Measurements from ENCODE around the gene SAPCD2.
A peak's percentile ranks its signal among the peaks of the same experiment; 100 is the strongest.

The SAPCD2 gene

GRCh38 chr9:137055385-137056364 is 14.7 kb downstream of the SAPCD2 start:
- Mint-ChIP-seq H3K4me1 (peaks cover 25% of the 10 kb centered on the region), H3K9me3 (no peaks in the 10 kb centered on the region), H3K27me3 (ENCODE audit: low read depth) (peaks cover 64% of the 10 kb centered on the region), H3K36me3 (ENCODE audit: low read depth) (no peaks in the 10 kb centered on the region), H3K4me3 (peak overlapping the region; percentile 32 to 72 (median 36)), H3K27ac (peak overlapping the region; percentile 87 to 93 (median 87))
- TF ChIP-seq CTCF (IDR thresholded peaks at IDR 0.05; ENCODE audit: unreplicated experiment in 3 of 3), result no peak

- Mint-ChIP-seq H3K9me3 (no peaks in the 10 kb centered on the region), H3K36me3 (ENCODE audit: low read depth) (no peaks in the 10 kb centered on the region), H3K4me1 (peaks cover 25% of the 10 kb centered on the region), H3K4me3 (peak overlapping the region in 1 of 3 experiments; percentile 36), H3K27me3 (ENCODE audit: low read depth) (peaks cover 68% of the 10 kb centered on the region), H3K27ac (peak overlapping the region in 2 of 3 experiments; percentile 87 to 93)
- no peak for TF ChIP-seq CTCF (IDR thresholded peaks at IDR 0.05; ENCODE audit: unreplicated experiment in 3 of 3)
Observed at GRCh38 chr9:137054932-137055384, 15.4 kb downstream of the SAPCD2 start.

- Mint-ChIP-seq H3K27me3 (ENCODE audit: low read depth) (peaks cover 75% of the 10 kb centered on the region), H3K9me3 (no peaks in the 10 kb centered on the region), H3K4me3 (peak within 1 kb of the TSS; percentile 37 to 61 (median 60)), H3K36me3 (ENCODE audit: low read depth) (no peaks in the 10 kb centered on the region), H3K4me1 (peaks cover 25% of the 10 kb centered on the region), H3K27ac (peak within 1 kb of the TSS in 2 of 3 experiments; percentile 55 to 79)
- no peak for TF ChIP-seq CTCF (IDR thresholded peaks at IDR 0.05; ENCODE audit: unreplicated experiment in 3 of 3)
Observed at GRCh38 chr9:137053944-137054931, 16.1 kb downstream of the SAPCD2 start, which contains the start of gene ENTPD2. ENTPD2 (minus strand) TSS chr9:137054061; CDS start chr9:137053997, 64 bp downstream.

- H3K27ac Mint-ChIP-seq, result no peak overlapping the region
- H3K9me3 Mint-ChIP-seq, result no peaks in the 10 kb centered on the region
- H3K4me1 Mint-ChIP-seq, result peaks cover 19% of the 10 kb centered on the region
- TF ChIP-seq CTCF (IDR thresholded peaks at IDR 0.05; ENCODE audit: unreplicated experiment in 3 of 3), result no peak
- H3K27me3 Mint-ChIP-seq (ENCODE audit: low read depth), result peaks cover 73% of the 10 kb centered on the region
- no peaks in the 10 kb centered on the region for H3K36me3 Mint-ChIP-seq (ENCODE audit: low read depth)
- H3K4me3 Mint-ChIP-seq, result peak overlapping the region in 1 of 3 experiments; percentile 44
Observed at GRCh38 chr9:137052998-137053943, 17.1 kb downstream of the SAPCD2 start.

- H3K36me3 Mint-ChIP-seq (ENCODE audit: low read depth), result no peaks in the 10 kb centered on the region
- no peaks in the 10 kb centered on the region for H3K9me3 Mint-ChIP-seq
- TF ChIP-seq CTCF (IDR thresholded peaks at IDR 0.05; ENCODE audit: unreplicated experiment in 3 of 3), result no peak
- H3K27ac Mint-ChIP-seq, result no peak overlapping the region
- peaks cover 74% of the 10 kb centered on the region for H3K27me3 Mint-ChIP-seq (ENCODE audit: low read depth)
- H3K4me3 Mint-ChIP-seq, result peak overlapping the region in 1 of 3 experiments; percentile 49
- H3K4me1 Mint-ChIP-seq, result peaks cover 11% of the 10 kb centered on the region
Observed at GRCh38 chr9:137052293-137052692, 18.1 kb downstream of the SAPCD2 start.
